Testis (tissue), 3 donors: ENCODE data around the gene TREX2. TPM values are rescaled to one million over a fixed set of nuclear protein-coding genes. Genes with fewer than 3 reads are reported as not detected.

ENCODE experiments used
- DNase-seq: peaks from one replicate; pipeline ENCODE4 v3.0.0-alpha.2; 2019
- H3K27ac ChIP-seq, 2 donors: fragments of 200-600 bp; sonication (generic); one replicate each; pipeline ENCODE4 v1.5.1; 2019
- H3K27me3 ChIP-seq: fragments of 200-600 bp; sonication (generic); one replicate; pipeline ENCODE4 v1.5.1; 2019
- H3K36me3 ChIP-seq: fragments of 200-600 bp; sonication (generic); one replicate; pipeline ENCODE4 v1.5.1; 2017; ENCODE audit warnings: low read depth; ENCODE audit errors: missing control alignments
- H3K4me1 ChIP-seq: fragments of 200-600 bp; sonication (generic); one replicate; pipeline ENCODE4 v1.5.1; 2019
- H3K4me3 ChIP-seq, 2 donors: fragments of 200-600 bp; sonication (generic); one replicate each; pipeline ENCODE4 v1.5.1; 2017 to 2019
- H3K9me3 ChIP-seq: fragments of 200-600 bp; sonication (generic); one replicate; pipeline ENCODE4 v1.5.1; 2017
- CTCF ChIP-seq, 3 experiments: fragments of 450-650 bp in 2 of 3; fragments of 200-600 bp in 1 of 3; sonication (generic) in 1 of 3; IDR thresholded peaks; one replicate each; pipeline ENCODE4 v1.5.1; 2016 to 2019; ENCODE audit warnings: antibody characterized with exemption in 3 of 3, mild to moderate bottlenecking in 2 of 3, moderate library complexity in 1 of 3
- POLR2A ChIP-seq: fragments of 450-650 bp; IDR thresholded peaks from one replicate; pipeline ENCODE4 v1.6.1; 2017; ENCODE audit warnings: antibody characterized with exemption, mild to moderate bottlenecking, moderate library complexity
- WGBS, 2 donors: methylation state at CpG; one replicate each; pipeline ENCODE4 v1.1.5; 2018; 5-methylcytosine and 5-hydroxymethylcytosine counted together
- intact Hi-C: fragments of 100-400 bp; cut with DNase I; formaldehyde crosslinking; loops from one replicate; pipeline ENCODE4 v1.15.1; 2023; ENCODE audit warnings: low total_unique reads
- polyA plus RNA-seq: library from polyadenylated mRNA; stranded (reverse); fragments of 350-450 nt; fragmentation: Illumina TruSeq; extraction: RNeasy Lipid Tissue Mini Kit (QIAGEN cat#74804); gene quantifications from one replicate; pipeline ENCODE4 v1.2.3, GENCODE V29; 2014; ENCODE audit warnings: low read depth, low replicate concordance; ENCODE audit not compliant: insufficient read depth
- total RNA-seq, 2 donors: library from RNA; depleted of rRNA; stranded (reverse); fragments of >200 nt; gene quantifications; one replicate each; pipeline ENCODE4 v1.2.3, GENCODE V29; 2016

TREX2 gene
- total and polyA plus RNA-seq, 3 donors from 2014 or later, result 0.51 to 7.5 (median 4.0) TPM

- H3K9me3 ChIP-seq, result no peaks in the 10 kb centered on the region
- WGBS, 2 donors, result 58 to 75% methylated on average over 6 to 7 of the region's 7 CpGs
- intact Hi-C loops, result no loop called here
- no peak overlapping the region for H3K4me3 ChIP-seq
- H3K4me1 ChIP-seq, result no peaks in the 10 kb centered on the region
- no peak overlapping the region for H3K27ac ChIP-seq
- DNase-seq, result peak; percentile 47
- H3K36me3 ChIP-seq, result no peaks in the 10 kb centered on the region
- TF ChIP-seq CTCF (IDR thresholded peaks at IDR 0.05) (peak in 2 of 3 experiments; percentile 17 to 26), POLR2A (no peak)
- no peaks in the 10 kb centered on the region for H3K27me3 ChIP-seq
Observed at GRCh38 chrX:153460826-153461225, 15.0 kb upstream of the TREX2 start.

- Histone ChIP-seq H3K27ac (no peak overlapping the region), H3K27me3 (no peaks in the 10 kb centered on the region), H3K9me3 (no peaks in the 10 kb centered on the region), H3K4me1 (no peaks in the 10 kb centered on the region), H3K4me3 (no peak overlapping the region), H3K36me3 (no peaks in the 10 kb centered on the region)
- intact Hi-C loops, result no loop called here
- 89 to 91% methylated on average over 4 of the region's 4 CpGs for WGBS, 2 donors
- DNase-seq, result no peak
- TF ChIP-seq POLR2A, result no peak
- TF ChIP-seq CTCF (IDR thresholded peaks at IDR 0.05), result no peak
Observed at GRCh38 chrX:153459986-153460385, 14.1 kb upstream of the TREX2 start.

GRCh38 chrX:153458476-153458875 lies 12.6 kb upstream of the TREX2 start:
- intact Hi-C loops, result no loop called here
- Histone ChIP-seq H3K9me3 (no peaks in the 10 kb centered on the region), H3K36me3 (no peaks in the 10 kb centered on the region), H3K4me3 (no peak overlapping the region), H3K27me3 (no peaks in the 10 kb centered on the region), H3K27ac (no peak overlapping the region), H3K4me1 (no peaks in the 10 kb centered on the region)
- 77 to 94% methylated on average over 3 to 4 of the region's 4 CpGs for WGBS, 2 donors
- no peak for DNase-seq
- TF ChIP-seq POLR2A (no peak), CTCF (IDR thresholded peaks at IDR 0.05) (no peak)

GRCh38 chrX:153457827-153458466 lies 12.1 kb upstream of the TREX2 start:
- H3K4me1 ChIP-seq, result no peaks in the 10 kb centered on the region

More at GRCh38 chrX:153457827-153458466, 12.1 kb upstream of the TREX2 start:
- no peaks in the 10 kb centered on the region for H3K9me3 ChIP-seq
- 94 to 100% methylated on average over 2 to 14 of the region's 17 CpGs for WGBS, 2 donors
- intact Hi-C loops, result no loop called here
- no peaks in the 10 kb centered on the region for H3K36me3 ChIP-seq
- H3K4me3 ChIP-seq, result no peak overlapping the region
- no peak for DNase-seq
- H3K27ac ChIP-seq, result no peak overlapping the region
- no peaks in the 10 kb centered on the region for H3K27me3 ChIP-seq
- no peak for TF ChIP-seq POLR2A
- TF ChIP-seq CTCF (IDR thresholded peaks at IDR 0.05), result no peak
